Karpas-422 (cell line): ENCODE results near the gene VWC2L. TPM values are rescaled to one million over a fixed set of nuclear protein-coding genes. Genes with fewer than 3 reads are reported as not detected.

Source experiments
- DNase-seq: peaks from one replicate; pipeline ENCODE4 v3.0.0-alpha.2; 2015
- H2AFZ ChIP-seq: fragments of 200-600 bp; sonication (generic); 2 replicates; pipeline ENCODE4 v1.6.1; 2014; ENCODE audit warnings: antibody characterized with exemption, low read length, mixed read lengths
- H3K27ac ChIP-seq: fragments of 200-600 bp; sonication (generic); 2 replicates; pipeline ENCODE4 v1.5.1; 2014; ENCODE audit warnings: mild to moderate bottlenecking, low read length, moderate library complexity
- H3K27me3 ChIP-seq: fragments of 200-600 bp; sonication (generic); 2 replicates; pipeline ENCODE4 v1.6.1; 2014; ENCODE audit warnings: low read length, mixed read lengths
- H3K36me3 ChIP-seq: fragments of 200-600 bp; sonication (generic); 2 replicates; pipeline ENCODE4 v1.6.1; 2014; ENCODE audit warnings: low read length, mixed read lengths; ENCODE audit not compliant: insufficient read depth
- H3K4me1 ChIP-seq: fragments of 200-600 bp; sonication (generic); 2 replicates; pipeline ENCODE4 v1.6.1; 2014; ENCODE audit warnings: mild to moderate bottlenecking, low read length, mixed read lengths
- H3K4me2 ChIP-seq: fragments of 200-600 bp; sonication (generic); 2 replicates; pipeline ENCODE4 v1.6.1; 2014; ENCODE audit warnings: low read length, low read depth, mild to moderate bottlenecking; ENCODE audit not compliant: poor library complexity, severe bottlenecking
- H3K4me3 ChIP-seq: fragments of 200-600 bp; sonication (generic); 2 replicates; pipeline ENCODE4 v1.5.1; 2014; ENCODE audit warnings: mild to moderate bottlenecking, antibody characterized with exemption, low read length, mixed read lengths
- H3K79me2 ChIP-seq: fragments of 200-600 bp; sonication (generic); 2 replicates; pipeline ENCODE4 v1.6.1; 2014; ENCODE audit warnings: mild to moderate bottlenecking, low read length, mixed read lengths
- H3K9ac ChIP-seq: fragments of 200-600 bp; sonication (generic); 2 replicates; pipeline ENCODE4 v1.6.0; 2014; ENCODE audit warnings: low read length
- H3K9me2 ChIP-seq: fragments of 200-600 bp; sonication (generic), shearing (Covaris generic); replicated peaks from 2 replicates; pipeline ENCODE4 v1.6.0; 2014; ENCODE audit warnings: mild to moderate bottlenecking, low read length, moderate library complexity; ENCODE audit not compliant: insufficient read depth
- H3K9me3 ChIP-seq: fragments of 300-700, 200-600 bp; sonication (generic); 2 replicates; pipeline ENCODE4 v1.6.1; 2014; ENCODE audit warnings: low read length, mixed read lengths
- H4K20me1 ChIP-seq: fragments of 200-600 bp; sonication (generic); 2 replicates; pipeline ENCODE4 v1.6.1; 2014; ENCODE audit warnings: mild to moderate bottlenecking, antibody characterized with exemption, low read length, low read depth; ENCODE audit not compliant: insufficient read depth
- total RNA-seq: library from RNA; depleted of rRNA; stranded (reverse); fragments of >200 nt; shearing (Covaris generic); gene quantifications from 2 replicates; pipeline ENCODE4 v1.2.3, GENCODE V29; 2014; ENCODE audit warnings: low replicate concordance

The VWC2L gene
- total RNA-seq, 1 experiment from 2014 or later, result not detected

DNA sequence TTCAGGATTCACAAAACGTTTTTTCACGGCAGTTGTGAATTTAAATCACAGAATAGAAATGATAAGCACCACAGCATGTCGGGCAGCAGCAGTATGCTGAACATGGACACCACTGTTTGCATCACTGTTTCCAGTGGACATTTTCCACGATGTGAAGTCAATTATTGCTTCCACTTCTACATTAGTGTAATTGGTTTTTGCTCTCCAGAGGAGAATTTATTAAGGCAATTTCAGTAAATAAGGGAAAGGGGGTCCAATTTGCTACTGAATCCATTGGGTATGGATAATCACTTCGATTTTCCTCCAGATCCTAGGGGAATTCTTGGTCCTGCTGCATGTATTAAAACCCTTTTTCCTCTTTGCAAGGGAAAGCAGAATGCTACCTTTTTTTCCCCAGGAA lies 30.2 kb upstream of the VWC2L start:
- Histone ChIP-seq H2AFZ (no peak overlapping the region), H3K27ac (no peak overlapping the region), H3K4me3 (no peak overlapping the region), H3K9ac (no peak overlapping the region), H3K36me3 (no peaks in the 10 kb centered on the region), H3K27me3 (no peaks in the 10 kb centered on the region), H3K9me3 (0 out of 2 replicates have a peak, but pooled peaks cover 4% of the 10 kb centered on the region), H4K20me1 (no peaks in the 10 kb centered on the region), H3K4me2 (no peak overlapping the region), H3K4me1 (no peaks in the 10 kb centered on the region), H3K9me2 (no peaks in the 10 kb centered on the region), H3K79me2 (no peaks in the 10 kb centered on the region)
- DNase-seq, result no peak

DNA sequence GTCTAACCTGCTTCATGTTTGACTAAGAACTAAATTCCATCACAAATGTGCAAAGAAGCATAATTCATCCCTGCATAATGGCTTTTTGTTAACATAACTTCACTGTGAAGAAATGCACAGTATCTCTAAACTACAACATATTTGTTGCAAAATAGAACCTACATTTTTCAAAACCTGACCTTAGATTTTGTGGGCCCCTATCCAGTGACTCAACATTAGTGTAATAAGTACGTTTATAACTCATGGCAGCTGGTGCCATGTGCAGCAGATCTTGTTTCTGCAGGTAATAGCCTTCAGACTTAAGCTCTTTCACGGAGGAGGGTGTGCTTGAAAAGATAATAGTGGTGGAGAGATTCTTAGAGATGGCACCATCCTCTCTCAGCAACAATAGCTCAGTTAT lies 28.6 kb upstream of the VWC2L start:
- Histone ChIP-seq H3K4me2 (no peak overlapping the region), H4K20me1 (no peaks in the 10 kb centered on the region), H3K4me1 (no peaks in the 10 kb centered on the region), H3K79me2 (no peaks in the 10 kb centered on the region), H3K27me3 (no peaks in the 10 kb centered on the region), H3K27ac (no peak overlapping the region), H3K36me3 (no peaks in the 10 kb centered on the region), H3K9me2 (no peaks in the 10 kb centered on the region), H2AFZ (no peak overlapping the region), H3K9ac (no peak overlapping the region), H3K9me3 (0 out of 2 replicates have a peak, but pooled peaks cover 4% of the 10 kb centered on the region), H3K4me3 (no peak overlapping the region)
- no peak for DNase-seq

DNA sequence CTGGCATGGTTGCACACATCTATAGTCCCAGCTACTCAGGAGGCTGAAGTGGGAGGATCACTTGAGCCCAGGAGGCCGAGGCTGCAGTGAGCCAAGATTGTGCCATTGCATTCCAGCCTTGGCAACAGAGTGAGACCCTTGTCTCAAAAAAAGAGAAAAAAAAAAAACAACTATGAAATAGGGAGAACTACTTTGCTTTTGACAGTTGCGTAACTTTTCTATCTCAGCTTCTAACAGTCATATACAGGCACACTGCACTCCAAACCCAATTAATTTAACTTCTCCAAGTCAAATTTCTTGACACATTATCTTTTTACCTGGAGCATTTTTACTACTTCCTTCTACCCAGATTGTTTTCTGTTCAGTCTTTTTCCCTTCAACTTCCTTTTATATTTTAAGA lies 24.1 kb upstream of the VWC2L start:
- no peaks in the 10 kb centered on the region for H3K36me3 ChIP-seq

DNA sequence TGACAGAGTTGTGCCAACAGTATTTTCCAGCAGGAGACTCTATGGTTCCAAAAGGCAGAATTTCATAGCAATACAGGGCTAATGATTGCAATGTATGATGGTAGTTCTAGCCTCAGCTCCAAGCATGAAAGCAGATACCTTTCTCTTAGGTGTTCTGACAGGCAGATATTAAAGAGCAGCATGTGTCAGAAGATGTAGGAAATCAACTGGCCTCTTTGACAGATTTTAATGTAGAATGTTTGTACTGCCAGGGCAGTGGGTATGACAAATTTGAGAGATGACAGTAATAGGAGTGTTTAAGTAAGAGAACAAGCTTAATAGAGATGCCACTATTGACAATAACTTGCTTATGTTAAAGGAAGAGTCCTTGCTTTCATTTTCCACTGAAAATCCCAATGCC lies 21.5 kb upstream of the VWC2L start:
- H3K4me3 ChIP-seq, result no peak overlapping the region
- H2AFZ ChIP-seq, result no peak overlapping the region
- H3K4me1 ChIP-seq, result no peaks in the 10 kb centered on the region
- H3K79me2 ChIP-seq, result no peaks in the 10 kb centered on the region
- H3K27me3 ChIP-seq, result no peaks in the 10 kb centered on the region
- no peak overlapping the region for H3K4me2 ChIP-seq
- H3K36me3 ChIP-seq, result no peaks in the 10 kb centered on the region
- H4K20me1 ChIP-seq, result no peaks in the 10 kb centered on the region
- peaks cover 7% of the 10 kb centered on the region; the same call in 1 of the 2 replicates for H3K9me3 ChIP-seq
- H3K9me2 ChIP-seq, result no peaks in the 10 kb centered on the region
- H3K27ac ChIP-seq, result no peak overlapping the region
- DNase-seq, result no peak
- H3K9ac ChIP-seq, result no peak overlapping the region

More for the DNA sequence above, 24.1 kb upstream of the VWC2L start:
- H3K79me2 ChIP-seq, result no peaks in the 10 kb centered on the region
- H3K4me2 ChIP-seq, result no peak overlapping the region
- no peak overlapping the region for H3K9ac ChIP-seq
- H3K9me3 ChIP-seq, result peaks cover 6% of the 10 kb centered on the region; the same call in 1 of the 2 replicates
- no peak overlapping the region for H2AFZ ChIP-seq
- no peak for DNase-seq
- no peak overlapping the region for H3K27ac ChIP-seq
- H3K27me3 ChIP-seq, result no peaks in the 10 kb centered on the region
- no peaks in the 10 kb centered on the region for H3K4me1 ChIP-seq
- H3K9me2 ChIP-seq, result no peaks in the 10 kb centered on the region
- H4K20me1 ChIP-seq, result no peaks in the 10 kb centered on the region
- no peak overlapping the region for H3K4me3 ChIP-seq

DNA sequence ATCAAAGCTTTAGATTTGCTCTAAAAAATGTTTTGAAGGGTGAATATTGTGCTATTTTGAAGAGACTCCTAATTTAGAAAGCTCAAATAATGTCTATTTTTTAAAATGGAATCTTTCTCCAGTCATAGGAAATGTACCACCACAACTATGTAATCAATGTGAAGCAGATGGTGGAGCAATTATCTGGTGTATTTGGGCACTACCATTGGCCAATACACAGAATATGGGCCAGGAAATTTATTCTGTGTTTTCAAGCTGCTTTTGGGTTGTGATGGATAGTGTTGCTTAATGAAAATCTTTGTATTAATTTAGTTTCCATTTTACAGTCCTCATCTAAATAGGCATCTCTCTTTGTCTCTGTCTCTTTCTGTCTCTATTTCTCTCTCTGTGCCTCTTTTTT lies 17.1 kb upstream of the VWC2L start:
- Histone ChIP-seq H3K9me3 (peaks cover 3% of the 10 kb centered on the region; the same call in 1 of the 2 replicates), H3K79me2 (no peaks in the 10 kb centered on the region), H4K20me1 (no peaks in the 10 kb centered on the region), H3K4me2 (no peak overlapping the region), H3K27me3 (no peaks in the 10 kb centered on the region), H3K27ac (no peak overlapping the region), H3K4me3 (no peak overlapping the region), H3K9ac (no peak overlapping the region), H3K4me1 (no peaks in the 10 kb centered on the region), H3K36me3 (no peaks in the 10 kb centered on the region), H2AFZ (no peak overlapping the region), H3K9me2 (no peaks in the 10 kb centered on the region)
- DNase-seq, result no peak

DNA sequence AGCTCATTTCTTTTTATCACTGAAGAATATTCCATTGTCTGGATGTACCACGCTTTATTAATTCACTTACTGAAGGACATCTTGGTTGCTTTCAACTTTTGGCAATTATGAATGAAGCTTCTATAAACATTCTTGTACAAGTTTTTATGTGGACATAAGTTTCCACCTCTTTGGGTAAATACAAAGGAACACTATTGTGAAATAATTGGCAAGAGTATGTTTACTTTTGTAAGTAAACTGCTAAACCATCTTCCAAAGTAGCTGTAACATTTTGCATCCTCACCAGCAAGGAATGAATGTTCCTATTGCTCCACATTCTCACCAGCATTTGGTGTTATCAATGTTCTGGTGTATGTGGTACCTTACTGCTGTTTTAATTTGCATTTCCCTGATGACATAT lies 15.8 kb upstream of the VWC2L start:
- no peak overlapping the region for H3K4me3 ChIP-seq
- H3K9me3 ChIP-seq, result peaks cover 3% of the 10 kb centered on the region; the same call in 1 of the 2 replicates
- H3K79me2 ChIP-seq, result no peaks in the 10 kb centered on the region
- H4K20me1 ChIP-seq, result no peaks in the 10 kb centered on the region
- no peaks in the 10 kb centered on the region for H3K27me3 ChIP-seq
- no peaks in the 10 kb centered on the region for H3K4me1 ChIP-seq
- H3K4me2 ChIP-seq, result no peak overlapping the region
- H3K36me3 ChIP-seq, result no peaks in the 10 kb centered on the region
- H3K27ac ChIP-seq, result no peak overlapping the region
- no peak overlapping the region for H3K9ac ChIP-seq
- no peak for DNase-seq
- no peaks in the 10 kb centered on the region for H3K9me2 ChIP-seq
- no peak overlapping the region for H2AFZ ChIP-seq

DNA sequence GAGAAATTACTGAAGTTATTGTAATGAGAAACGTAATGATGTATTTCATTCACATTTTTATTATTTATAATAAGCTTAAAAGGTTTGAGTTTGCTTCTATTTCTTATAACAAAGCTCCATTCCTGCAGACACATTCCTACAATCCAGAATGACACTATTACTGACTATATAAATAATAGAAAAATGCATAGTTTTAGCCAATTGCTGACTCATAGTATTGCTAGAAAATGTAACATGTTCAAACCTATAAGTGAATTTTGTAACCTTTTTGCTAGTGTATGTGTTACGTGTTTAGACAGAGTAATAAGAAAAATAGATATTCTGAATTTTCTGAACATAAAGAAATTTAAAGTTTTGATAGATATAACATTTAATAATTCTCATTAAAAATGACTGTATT lies 9.3 kb upstream of the VWC2L start:
- no peaks in the 10 kb centered on the region for H3K36me3 ChIP-seq
- no peak overlapping the region for H3K4me3 ChIP-seq
- no peaks in the 10 kb centered on the region for H4K20me1 ChIP-seq
- H3K79me2 ChIP-seq, result no peaks in the 10 kb centered on the region
- no peaks in the 10 kb centered on the region for H3K4me1 ChIP-seq
- H3K4me2 ChIP-seq, result no peak overlapping the region
- no peak overlapping the region for H2AFZ ChIP-seq
- no peak overlapping the region for H3K9ac ChIP-seq
- H3K27me3 ChIP-seq, result no peaks in the 10 kb centered on the region
- no peaks in the 10 kb centered on the region for H3K9me2 ChIP-seq
- DNase-seq, result no peak
- peaks cover 8% of the 10 kb centered on the region; the same call in 1 of the 2 replicates for H3K9me3 ChIP-seq
- H3K27ac ChIP-seq, result no peak overlapping the region

GRCh38 chr2:214410128-214410775 lies 602 bp upstream of the VWC2L start:
- no peak for DNase-seq
- H4K20me1 ChIP-seq, result no peaks in the 10 kb centered on the region
- H3K27ac ChIP-seq, result no peak overlapping the region
- H3K4me1 ChIP-seq, result no peaks in the 10 kb centered on the region
- no peaks in the 10 kb centered on the region for H3K27me3 ChIP-seq
- no peak overlapping the region for H3K4me3 ChIP-seq
- H3K9me3 ChIP-seq, result no peaks in the 10 kb centered on the region; the same call in none of the 2 replicates
- no peak overlapping the region for H3K9ac ChIP-seq
- H2AFZ ChIP-seq, result no peak overlapping the region
- no peaks in the 10 kb centered on the region for H3K9me2 ChIP-seq
- H3K4me2 ChIP-seq, result no peak overlapping the region
- no peaks in the 10 kb centered on the region for H3K79me2 ChIP-seq
- no peaks in the 10 kb centered on the region for H3K36me3 ChIP-seq
